ENCODE data around the gene GNG2. TPM values are rescaled to one million over a fixed set of nuclear protein-coding genes. Genes with fewer than 3 reads are reported as not detected.

GNG2 gene
- total RNA-seq, 1 donor from 2014 or later = 9.3 TPM

- no peak overlapping the region for H3K27ac Mint-ChIP-seq
- no peaks in the 10 kb centered on the region for H3K36me3 Mint-ChIP-seq (ENCODE audit: insufficient read depth)
- TF ChIP-seq, protein P1, sequence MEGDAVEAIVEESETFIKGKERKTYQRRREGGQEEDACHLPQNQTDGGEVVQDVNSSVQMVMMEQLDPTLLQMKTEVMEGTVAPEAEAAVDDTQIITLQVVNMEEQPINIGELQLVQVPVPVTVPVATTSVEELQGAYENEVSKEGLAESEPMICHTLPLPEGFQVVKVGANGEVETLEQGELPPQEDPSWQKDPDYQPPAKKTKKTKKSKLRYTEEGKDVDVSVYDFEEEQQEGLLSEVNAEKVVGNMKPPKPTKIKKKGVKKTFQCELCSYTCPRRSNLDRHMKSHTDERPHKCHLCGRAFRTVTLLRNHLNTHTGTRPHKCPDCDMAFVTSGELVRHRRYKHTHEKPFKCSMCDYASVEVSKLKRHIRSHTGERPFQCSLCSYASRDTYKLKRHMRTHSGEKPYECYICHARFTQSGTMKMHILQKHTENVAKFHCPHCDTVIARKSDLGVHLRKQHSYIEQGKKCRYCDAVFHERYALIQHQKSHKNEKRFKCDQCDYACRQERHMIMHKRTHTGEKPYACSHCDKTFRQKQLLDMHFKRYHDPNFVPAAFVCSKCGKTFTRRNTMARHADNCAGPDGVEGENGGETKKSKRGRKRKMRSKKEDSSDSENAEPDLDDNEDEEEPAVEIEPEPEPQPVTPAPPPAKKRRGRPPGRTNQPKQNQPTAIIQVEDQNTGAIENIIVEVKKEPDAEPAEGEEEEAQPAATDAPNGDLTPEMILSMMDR (IDR thresholded peaks at IDR 0.05; ENCODE audit: unreplicated experiment) = no peak
- DNase-seq (ENCODE audit: low spot score, unreplicated experiment) = no peak
- no peaks in the 10 kb centered on the region for H3K4me1 Mint-ChIP-seq (ENCODE audit: low read depth)
- H3K4me3 Mint-ChIP-seq (ENCODE audit: low read depth) = no peak overlapping the region
- H3K27me3 Mint-ChIP-seq = no peaks in the 10 kb centered on the region
- peaks cover 8% of the 10 kb centered on the region for H3K9me3 Mint-ChIP-seq (ENCODE audit: low read depth)
These were observed 89.6 kb downstream of the GNG2 start for GRCh38 chr14:51950007-51950406.

DNA sequence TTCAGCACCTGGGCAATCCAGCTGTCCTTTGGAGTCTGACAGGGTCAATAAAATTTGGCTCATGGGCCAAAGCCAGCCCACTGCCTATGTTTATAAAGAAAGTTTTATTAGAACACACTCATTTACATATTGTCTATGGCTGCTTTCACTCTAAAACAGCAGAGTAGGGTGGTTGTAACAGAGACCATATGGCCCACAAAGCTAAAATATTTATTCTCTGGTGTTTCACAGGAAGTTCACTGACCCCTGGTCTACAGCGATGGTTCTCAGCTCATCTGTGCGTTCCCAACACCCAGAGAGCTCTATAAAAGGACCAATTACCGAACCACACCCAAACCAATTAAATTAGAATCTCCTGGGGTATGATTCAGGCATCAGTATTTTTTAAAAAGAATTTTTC, 91.2 kb downstream of the GNG2 start:
- Mint-ChIP-seq H3K9me3 (ENCODE audit: low read depth) (peaks cover 4% of the 10 kb centered on the region), H3K27me3 (no peaks in the 10 kb centered on the region), H3K4me1 (ENCODE audit: low read depth) (no peaks in the 10 kb centered on the region), H3K4me3 (ENCODE audit: low read depth) (no peak overlapping the region), H3K36me3 (ENCODE audit: insufficient read depth) (no peaks in the 10 kb centered on the region), H3K27ac (no peak overlapping the region)
- TF ChIP-seq, protein P1 (IDR thresholded peaks at IDR 0.05; ENCODE audit: unreplicated experiment) = no peak
- DNase-seq (ENCODE audit: low spot score, unreplicated experiment) = no peak

DNA sequence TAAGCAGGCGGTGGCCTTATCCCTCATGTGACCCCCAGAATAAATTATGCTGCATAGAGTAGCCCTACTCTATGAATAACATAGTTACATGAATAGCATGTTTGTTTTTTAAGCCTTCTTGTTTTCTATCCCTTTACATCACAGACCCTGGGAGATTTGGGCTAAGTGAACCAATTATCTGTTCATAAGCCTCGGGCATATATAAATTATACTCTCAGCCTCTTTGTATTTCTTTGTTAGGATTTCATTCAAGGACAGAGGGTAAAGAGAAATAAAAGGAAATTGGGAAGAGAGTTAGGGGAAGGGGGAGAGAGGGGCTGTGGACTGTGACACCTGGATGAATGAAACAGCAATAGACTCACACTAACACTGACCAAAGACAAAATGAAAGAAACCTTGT, 93.6 kb downstream of the GNG2 start:
- Mint-ChIP-seq H3K27ac (no peak overlapping the region), H3K4me1 (ENCODE audit: low read depth) (no peaks in the 10 kb centered on the region), H3K27me3 (no peaks in the 10 kb centered on the region), H3K9me3 (ENCODE audit: low read depth) (peaks cover 16% of the 10 kb centered on the region), H3K4me3 (ENCODE audit: low read depth) (no peak overlapping the region), H3K36me3 (ENCODE audit: insufficient read depth) (peaks cover 5% of the 10 kb centered on the region)
- TF ChIP-seq, protein P1 (IDR thresholded peaks at IDR 0.05; ENCODE audit: unreplicated experiment) = no peak
- DNase-seq (ENCODE audit: low spot score, unreplicated experiment) = no peak

- no peak for DNase-seq (ENCODE audit: low spot score, unreplicated experiment)
- no peak overlapping the region for H3K4me3 Mint-ChIP-seq (ENCODE audit: low read depth)
- TF ChIP-seq, protein P1 (IDR thresholded peaks at IDR 0.05; ENCODE audit: unreplicated experiment) = no peak
- peaks cover 8% of the 10 kb centered on the region for H3K36me3 Mint-ChIP-seq (ENCODE audit: insufficient read depth)
- H3K9me3 Mint-ChIP-seq (ENCODE audit: low read depth) = peaks cover 22% of the 10 kb centered on the region
- H3K27ac Mint-ChIP-seq = no peak overlapping the region
- no peaks in the 10 kb centered on the region for H3K4me1 Mint-ChIP-seq (ENCODE audit: low read depth)
- no peaks in the 10 kb centered on the region for H3K27me3 Mint-ChIP-seq
These were observed 94.2 kb downstream of the GNG2 start for GRCh38 chr14:51954657-51955056.

GRCh38 chr14:51957950-51958349, 97.5 kb downstream of the GNG2 start:
- H3K9me3 Mint-ChIP-seq (ENCODE audit: low read depth) = peaks cover 29% of the 10 kb centered on the region
- no peak for DNase-seq (ENCODE audit: low spot score, unreplicated experiment)
- H3K27ac Mint-ChIP-seq = no peak overlapping the region
- no peak overlapping the region for H3K4me3 Mint-ChIP-seq (ENCODE audit: low read depth)
- TF ChIP-seq, protein P1 (IDR thresholded peaks at IDR 0.05; ENCODE audit: unreplicated experiment) = no peak
- no peaks in the 10 kb centered on the region for H3K27me3 Mint-ChIP-seq
- H3K36me3 Mint-ChIP-seq (ENCODE audit: insufficient read depth) = peaks cover 9% of the 10 kb centered on the region
- peaks cover 7% of the 10 kb centered on the region for H3K4me1 Mint-ChIP-seq (ENCODE audit: low read depth)

All from progenitor cell of endocrine pancreas (in vitro differentiated cells).